SU-DHL-6 (cell line): ENCODE results near the gene CST4.

Experiments used
- EZH2phosphoT487 ChIP-seq: fragments of 200-600 bp; sonication (generic), shearing (Covaris generic); conservative IDR thresholded peaks from 2 replicates; pipeline ENCODE4 v1.6.1; 2018; ENCODE audit warnings: mild to moderate bottlenecking, antibody characterized with exemption, low read length, moderate library complexity, mixed read lengths
- TF ChIP-seq, protein P1 (sequence below): fragments of 200-600 bp; sonication (generic); IDR thresholded peaks from one replicate; pipeline ENCODE4 v1.5.1; 2017; ENCODE audit warnings: antibody characterized with exemption, mild to moderate bottlenecking, low read length, moderate library complexity; ENCODE audit not compliant: insufficient read depth, poor library complexity, severe bottlenecking

DNA sequence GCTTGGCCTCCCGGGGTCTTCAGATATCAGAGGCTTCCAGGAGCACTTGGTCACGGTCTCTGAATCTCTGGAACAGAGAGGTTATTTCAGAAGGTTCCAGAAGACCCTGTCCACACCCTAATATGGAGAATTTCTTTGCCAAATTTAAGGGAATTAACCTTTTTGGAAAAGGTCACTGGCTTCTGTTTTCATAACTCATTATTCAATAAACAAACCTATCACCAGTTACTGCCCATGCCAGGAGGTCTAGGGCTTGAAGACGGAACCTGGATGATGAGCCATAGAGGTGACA lies 507 bp upstream of the CST4 start:
- TF ChIP-seq, protein P1, sequence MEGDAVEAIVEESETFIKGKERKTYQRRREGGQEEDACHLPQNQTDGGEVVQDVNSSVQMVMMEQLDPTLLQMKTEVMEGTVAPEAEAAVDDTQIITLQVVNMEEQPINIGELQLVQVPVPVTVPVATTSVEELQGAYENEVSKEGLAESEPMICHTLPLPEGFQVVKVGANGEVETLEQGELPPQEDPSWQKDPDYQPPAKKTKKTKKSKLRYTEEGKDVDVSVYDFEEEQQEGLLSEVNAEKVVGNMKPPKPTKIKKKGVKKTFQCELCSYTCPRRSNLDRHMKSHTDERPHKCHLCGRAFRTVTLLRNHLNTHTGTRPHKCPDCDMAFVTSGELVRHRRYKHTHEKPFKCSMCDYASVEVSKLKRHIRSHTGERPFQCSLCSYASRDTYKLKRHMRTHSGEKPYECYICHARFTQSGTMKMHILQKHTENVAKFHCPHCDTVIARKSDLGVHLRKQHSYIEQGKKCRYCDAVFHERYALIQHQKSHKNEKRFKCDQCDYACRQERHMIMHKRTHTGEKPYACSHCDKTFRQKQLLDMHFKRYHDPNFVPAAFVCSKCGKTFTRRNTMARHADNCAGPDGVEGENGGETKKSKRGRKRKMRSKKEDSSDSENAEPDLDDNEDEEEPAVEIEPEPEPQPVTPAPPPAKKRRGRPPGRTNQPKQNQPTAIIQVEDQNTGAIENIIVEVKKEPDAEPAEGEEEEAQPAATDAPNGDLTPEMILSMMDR, result no peak
- TF ChIP-seq EZH2phosphoT487, result no peak
